ENCODE results near the gene ZMIZ2.
"Not testable (repeated sequence)": the region's sequence is repeated elsewhere in the genome, so short reads cannot be mapped to it uniquely, and the experiment has no call there.

Gene ZMIZ2

GRCh38 chr7:44759246-44759645, 10.6 kb downstream of the ZMIZ2 start:
- DNase-seq = no peak

- no peak for DNase-seq
Observed at GRCh38 chr7:44760034-44760580, 11.5 kb downstream of the ZMIZ2 start.

GRCh38 chr7:44761207-44762161, 12.8 kb downstream of the ZMIZ2 start:
- no peak for DNase-seq

- no peak for DNase-seq
Observed at GRCh38 chr7:44762300-44762699, 13.7 kb downstream of the ZMIZ2 start.

- no peak for DNase-seq
Observed at GRCh38 chr7:44762726-44763522, 14.3 kb downstream of the ZMIZ2 start.

GRCh38 chr7:44764081-44764480, 15.4 kb downstream of the ZMIZ2 start:
- no peak for DNase-seq

- DNase-seq = no peak
Observed at GRCh38 chr7:44764665-44765578, 16.3 kb downstream of the ZMIZ2 start.

GRCh38 chr7:44765579-44766415, 17.1 kb downstream of the ZMIZ2 start:
- DNase-seq = no peak

- no peak for DNase-seq
Observed at GRCh38 chr7:44766416-44766801, 17.8 kb downstream of the ZMIZ2 start.

GRCh38 chr7:44767134-44767911, 18.7 kb downstream of the ZMIZ2 start:
- no peak for DNase-seq

GRCh38 chr7:44767912-44768627, 19.4 kb downstream of the ZMIZ2 start:
- DNase-seq = peak; percentile 52

GRCh38 chr7:44768628-44769371, 20.2 kb downstream of the ZMIZ2 start:
- DNase-seq = no peak

- no peak for DNase-seq
Observed at GRCh38 chr7:44769376-44769775, 20.7 kb downstream of the ZMIZ2 start.

- peak; percentile 48 for DNase-seq
Observed at GRCh38 chr7:44769776-44770294, 21.2 kb downstream of the ZMIZ2 start.

GRCh38 chr7:44771358-44771757, 22.7 kb downstream of the ZMIZ2 start:
- no peak for DNase-seq

GRCh38 chr7:44772440-44772839, 23.8 kb downstream of the ZMIZ2 start:
- DNase-seq = no peak

- DNase-seq = no peak
Observed at GRCh38 chr7:44772867-44773266, 24.2 kb downstream of the ZMIZ2 start.

GRCh38 chr7:44774486-44774885, 25.8 kb downstream of the ZMIZ2 start:
- DNase-seq = not testable (repeated sequence)

All from CD4-positive, alpha-beta T cell treated with Interleukin-4 for 4 hours (primary cell).